Renal cortex interstitium (tissue), 15 donors: ENCODE data around the gene SPRR2G. TPM values are rescaled to one million over a fixed set of nuclear protein-coding genes. Genes with fewer than 3 reads are reported as not detected.
"Not testable (repeated sequence)": the region's sequence is repeated elsewhere in the genome, so short reads cannot be mapped to it uniquely, and the experiment has no call there.

Experiments used
- DNase-seq, 11 donors: peaks; one replicate each; pipeline ENCODE4 v3.0.0-alpha.2; 2013; ENCODE audit warnings: low read depth in 9 of 11, low spot score in 4 of 11; ENCODE audit errors: extremely low read depth in 1 of 11
- long read RNA-seq, 16 experiments: transcript quantifications; one replicate each; lab custom pipeline, GENCODE V29; 2026
- polyA plus RNA-seq, 3 donors: library from polyadenylated mRNA; unstranded; fragments of 120-200 nt; gene quantifications; one replicate each; pipeline ENCODE4 v1.2.1, GENCODE V29; 2013; ENCODE audit not compliant: insufficient read length in 3 of 3

The SPRR2G gene
- not detected for polyA plus RNA-seq
- long read RNA-seq, donor 1: 0 reads
- long read RNA-seq, donor 2: 0 reads
- long read RNA-seq, donor 3: 0 reads
- long read RNA-seq, donor 4: 0 reads
- long read RNA-seq, donor 5: 0 reads
- long read RNA-seq, donor 6: 0 reads
- long read RNA-seq, donor 7: 0 reads
- long read RNA-seq, donor 8: 0 reads
- long read RNA-seq, donor 9: 0 reads
- long read RNA-seq, donor 10: 0 reads
- long read RNA-seq, donor 11: 0 reads
- long read RNA-seq, donor 12: 0 reads
- long read RNA-seq, donor 13: 0 reads
- long read RNA-seq, donor 14: 0 reads
- long read RNA-seq, donor 15: 0 reads
- long read RNA-seq, donor 16: 0 reads

- DNase-seq: no peak
These were observed at the start of gene SPRR2G for GRCh38 chr1:153150846-153151245. TSS of gene SPRR2G (minus strand) at chr1:153150890. CDS start at chr1:153150110, 780 bp downstream.

GRCh38 chr1:153195216-153195615 is 44.5 kb upstream of the SPRR2G start:
- no peak for DNase-seq

- no peak for DNase-seq
These were observed 43.8 kb upstream of the SPRR2G start for GRCh38 chr1:153194331-153195050.

GRCh38 chr1:153192697-153193096 is 42.0 kb upstream of the SPRR2G start:
- DNase-seq: peak in 7 of 11 donors; percentile 4 to 19 (median 15)

GRCh38 chr1:153190373-153190772 is 39.7 kb upstream of the SPRR2G start:
- DNase-seq: no peak

- not testable (repeated sequence) for DNase-seq
These were observed 37.6 kb upstream of the SPRR2G start for GRCh38 chr1:153188301-153188700.

- DNase-seq: no peak
These were observed 29.9 kb upstream of the SPRR2G start for GRCh38 chr1:153180556-153180955.

GRCh38 chr1:153178922-153179321 is 28.2 kb upstream of the SPRR2G start:
- DNase-seq: no peak

GRCh38 chr1:153174624-153175023 is 23.9 kb upstream of the SPRR2G start:
- DNase-seq: no peak

GRCh38 chr1:153168686-153169085 is 18.0 kb upstream of the SPRR2G start:
- DNase-seq: no peak

- no peak for DNase-seq
These were observed 4.9 kb upstream of the SPRR2G start for GRCh38 chr1:153155541-153155940.

- no peak for DNase-seq
These were observed 1.8 kb upstream of the SPRR2G start for GRCh38 chr1:153152481-153152880.

- no peak for DNase-seq
These were observed 9.3 kb downstream of the SPRR2G start for GRCh38 chr1:153141377-153141776.

- DNase-seq: no peak
These were observed 10.2 kb downstream of the SPRR2G start for GRCh38 chr1:153140484-153140883.

- no peak for DNase-seq
These were observed 16.9 kb downstream of the SPRR2G start for GRCh38 chr1:153133743-153134142.

GRCh38 chr1:153133267-153133666 is 17.4 kb downstream of the SPRR2G start:
- no peak for DNase-seq

GRCh38 chr1:153128688-153129087 is 22.0 kb downstream of the SPRR2G start:
- not testable (repeated sequence) for DNase-seq

GRCh38 chr1:153127296-153127695 is 23.4 kb downstream of the SPRR2G start:
- DNase-seq: no peak

- no peak for DNase-seq
These were observed 25.2 kb downstream of the SPRR2G start for GRCh38 chr1:153125536-153125935.

GRCh38 chr1:153123793-153124192 is 26.9 kb downstream of the SPRR2G start:
- not testable (repeated sequence) for DNase-seq
